Measurements from ENCODE around the gene GGTLC3.
"Not testable (repeated sequence)": the region's sequence is repeated elsewhere in the genome, so short reads cannot be mapped to it uniquely, and the experiment has no call there.

GGTLC3 gene

GRCh38 chr22:18518061-18518460 is at the start of gene GGTLC3:
Gene GGTLC3, minus strand, starts transcription at chr22:18518161. Its CDS starts 264 bp downstream, at chr22:18517897.
- DNase-seq (ENCODE audit: low spot score): not testable (repeated sequence)

- DNase-seq (ENCODE audit: low spot score): not testable (repeated sequence)
Measured at GRCh38 chr22:18560099-18560974, 42.4 kb upstream of the GGTLC3 start.

- not testable (repeated sequence) for DNase-seq (ENCODE audit: low spot score)
Measured at GRCh38 chr22:18558939-18559338, 41.0 kb upstream of the GGTLC3 start.

GRCh38 chr22:18558516-18558915 is 40.6 kb upstream of the GGTLC3 start:
- not testable (repeated sequence) for DNase-seq (ENCODE audit: low spot score)

- DNase-seq (ENCODE audit: low spot score): not testable (repeated sequence)
Measured at GRCh38 chr22:18554280-18555256, 36.6 kb upstream of the GGTLC3 start.

GRCh38 chr22:18552839-18553597 is 35.1 kb upstream of the GGTLC3 start:
- DNase-seq (ENCODE audit: low spot score): not testable (repeated sequence)

GRCh38 chr22:18551046-18551445 is 33.1 kb upstream of the GGTLC3 start:
- DNase-seq (ENCODE audit: low spot score): not testable (repeated sequence)

- not testable (repeated sequence) for DNase-seq (ENCODE audit: low spot score)
Measured at GRCh38 chr22:18549458-18550179, 31.7 kb upstream of the GGTLC3 start.

- DNase-seq (ENCODE audit: low spot score): not testable (repeated sequence)
Measured at GRCh38 chr22:18544615-18545014, 26.7 kb upstream of the GGTLC3 start.

GRCh38 chr22:18543400-18543799 is 25.4 kb upstream of the GGTLC3 start:
- not testable (repeated sequence) for DNase-seq (ENCODE audit: low spot score)

GRCh38 chr22:18539994-18540393 is 22.0 kb upstream of the GGTLC3 start:
- not testable (repeated sequence) for DNase-seq (ENCODE audit: low spot score)

GRCh38 chr22:18534315-18534714 is 16.4 kb upstream of the GGTLC3 start:
- not testable (repeated sequence) for DNase-seq (ENCODE audit: low spot score)

- not testable (repeated sequence) for DNase-seq (ENCODE audit: low spot score)
Measured at GRCh38 chr22:18533633-18534032, 15.7 kb upstream of the GGTLC3 start.

- not testable (repeated sequence) for DNase-seq (ENCODE audit: low spot score)
Measured at GRCh38 chr22:18529416-18530145, 11.6 kb upstream of the GGTLC3 start.

GRCh38 chr22:18528597-18529415 is 10.8 kb upstream of the GGTLC3 start:
- DNase-seq (ENCODE audit: low spot score): peak; percentile 79

GRCh38 chr22:18527752-18528596 is 10.0 kb upstream of the GGTLC3 start, which contains the start of gene TMEM191B:
Gene TMEM191B, plus strand, starts transcription at chr22:18527802. Its CDS starts 179 bp downstream, at chr22:18527981.
- DNase-seq (ENCODE audit: low spot score): not testable (repeated sequence)

GRCh38 chr22:18523328-18523727 is 5.4 kb upstream of the GGTLC3 start:
- not testable (repeated sequence) for DNase-seq (ENCODE audit: low spot score)

- not testable (repeated sequence) for DNase-seq (ENCODE audit: low spot score)
Measured at GRCh38 chr22:18522762-18523161, 4.8 kb upstream of the GGTLC3 start.
